ENCODE measurements around the gene PSMD14.
"Not testable (repeated sequence)": the region's sequence is repeated elsewhere in the genome, so short reads cannot be mapped to it uniquely, and the experiment has no call there.

The PSMD14 gene

DNA sequence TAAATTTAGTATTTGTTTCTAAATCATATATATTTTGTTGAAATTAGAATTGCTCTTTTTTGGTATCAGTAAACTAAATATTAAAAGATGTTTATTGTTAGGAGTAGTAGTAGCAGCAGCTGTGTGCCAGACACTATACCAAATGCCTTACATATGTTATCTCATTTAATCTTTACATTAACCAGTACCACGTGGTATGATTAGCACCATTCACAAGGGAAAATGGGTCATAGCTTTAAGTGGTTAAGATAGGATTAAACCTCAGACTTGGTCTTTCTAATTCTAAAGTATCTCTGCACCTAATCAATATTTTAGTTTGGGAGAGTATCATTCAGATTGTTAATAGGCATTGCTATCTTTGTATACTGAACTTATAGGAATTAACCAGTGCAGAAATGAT is 29.0 kb downstream of the PSMD14 start:
- ATAC-seq, result no peak

DNA sequence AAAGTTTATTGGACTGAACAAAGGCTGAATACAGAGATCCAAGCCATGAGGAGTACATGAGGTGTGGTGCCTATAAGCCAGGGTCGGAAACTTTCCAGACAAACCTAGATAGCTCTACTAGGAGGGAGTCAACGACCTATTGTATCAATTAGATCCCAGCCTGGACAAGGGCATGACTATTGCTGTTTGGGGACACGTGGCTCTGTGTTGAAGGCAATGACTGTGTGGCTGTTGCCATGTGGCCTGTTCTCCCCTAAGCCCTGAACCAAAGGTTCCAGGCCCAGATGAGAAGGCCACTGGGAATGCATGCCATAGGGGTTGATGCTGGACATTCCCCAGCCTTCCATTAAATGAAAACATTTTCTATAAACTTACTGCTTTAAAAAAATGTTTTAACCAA is 31.3 kb downstream of the PSMD14 start:
- ATAC-seq, result not testable (repeated sequence)

DNA sequence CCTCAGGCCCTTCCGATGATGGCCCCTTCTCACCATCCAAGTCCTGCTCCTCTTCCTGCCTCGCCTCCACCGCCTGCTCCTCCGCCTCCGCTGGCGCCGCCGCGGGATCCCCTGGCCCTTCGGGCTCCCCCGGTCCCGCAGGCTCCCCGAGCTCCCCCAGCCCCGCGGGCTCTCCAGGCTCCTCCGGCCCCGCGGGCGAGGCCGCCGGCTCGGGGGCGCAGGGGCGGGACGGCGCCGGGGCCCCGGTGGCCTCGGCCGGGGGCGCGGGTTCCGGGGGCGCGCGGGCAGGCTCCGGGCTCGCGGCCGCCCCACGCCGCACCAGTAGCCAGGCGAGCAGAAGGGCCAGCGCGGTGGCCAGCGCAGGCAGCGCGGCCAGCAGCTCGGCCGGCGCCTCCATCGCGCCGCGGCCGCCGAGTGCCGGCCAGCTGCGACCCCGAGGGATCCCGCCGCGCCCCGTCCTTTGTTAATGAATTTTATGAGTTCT is 32.7 kb downstream of the PSMD14 start:
- ATAC-seq, result not testable (repeated sequence)

DNA sequence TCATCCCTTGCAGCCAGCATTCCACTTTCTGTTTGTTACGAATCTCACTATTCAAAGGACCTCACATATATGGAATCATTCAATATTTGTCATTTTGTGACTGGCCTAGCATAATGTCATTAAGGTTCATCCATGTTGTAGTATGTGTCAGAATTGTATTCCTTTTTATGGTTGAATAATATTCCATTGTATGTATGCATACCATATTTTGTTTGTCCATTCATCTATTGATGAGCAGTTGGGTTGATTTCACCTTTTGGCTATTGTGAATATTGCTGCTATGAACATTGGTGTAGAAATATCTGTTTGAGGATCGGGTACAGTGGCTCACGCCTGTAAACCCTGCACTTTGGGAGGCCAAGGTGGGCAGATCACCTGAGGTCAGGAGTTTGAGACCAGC is 35.0 kb downstream of the PSMD14 start:
- ATAC-seq, result no peak

DNA sequence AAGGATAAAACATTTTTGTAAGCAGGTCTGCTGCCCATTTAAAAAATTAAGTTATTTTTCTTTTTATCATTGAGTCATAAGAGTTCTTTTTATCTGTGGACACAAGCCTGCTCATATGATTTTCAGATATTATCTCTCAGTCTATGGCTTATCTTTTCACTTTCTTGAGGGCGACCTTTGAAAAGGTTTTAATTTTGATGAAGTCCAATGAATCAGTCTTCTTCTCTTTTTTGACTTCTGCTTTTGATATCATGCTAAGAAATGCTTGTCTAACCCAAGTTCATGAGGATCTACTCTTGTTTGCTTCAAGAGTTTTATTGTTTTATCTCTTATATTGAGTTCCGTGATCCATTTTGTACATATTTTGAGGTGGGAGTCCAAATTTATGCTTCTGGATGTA is 36.5 kb downstream of the PSMD14 start:
- no peak for ATAC-seq

DNA sequence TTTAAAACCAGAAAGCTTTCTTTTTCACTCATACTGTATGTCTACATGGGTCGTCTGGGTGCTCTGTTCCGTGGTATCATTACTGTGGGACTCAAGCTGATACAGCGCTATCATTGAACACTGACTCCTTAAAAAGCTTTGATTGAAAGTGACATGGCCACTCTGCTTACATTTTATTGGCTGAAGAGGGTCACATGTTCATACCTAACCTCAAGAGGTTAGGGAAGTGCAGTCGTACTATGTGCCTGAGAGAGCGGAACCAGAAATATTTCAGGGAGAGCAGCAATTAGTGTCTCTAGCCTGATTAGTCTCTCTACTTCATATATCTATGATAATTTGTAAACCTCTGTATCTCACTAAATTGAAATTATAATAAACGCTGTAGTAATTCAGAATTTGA is 43.5 kb downstream of the PSMD14 start:
- no peak for ATAC-seq

DNA sequence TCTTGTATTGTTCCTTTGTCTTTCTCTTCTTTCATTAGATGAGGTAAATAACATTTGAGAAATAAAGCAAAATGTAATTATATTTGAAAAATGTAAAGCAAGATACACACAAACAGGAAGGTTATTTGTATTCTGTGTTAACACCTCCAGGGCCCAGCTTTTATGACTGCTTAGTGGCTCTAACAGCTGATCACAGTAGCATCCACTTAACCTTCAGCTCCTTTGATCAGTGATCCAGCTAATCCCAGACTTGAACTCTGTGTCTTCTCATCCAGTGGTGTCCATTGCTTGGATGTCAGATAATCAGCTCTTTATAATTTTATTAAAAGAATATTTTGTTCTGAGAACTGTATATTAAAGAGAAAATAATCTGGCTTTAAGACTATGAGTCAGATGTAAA is 44.5 kb downstream of the PSMD14 start:
- no peak for ATAC-seq

DNA sequence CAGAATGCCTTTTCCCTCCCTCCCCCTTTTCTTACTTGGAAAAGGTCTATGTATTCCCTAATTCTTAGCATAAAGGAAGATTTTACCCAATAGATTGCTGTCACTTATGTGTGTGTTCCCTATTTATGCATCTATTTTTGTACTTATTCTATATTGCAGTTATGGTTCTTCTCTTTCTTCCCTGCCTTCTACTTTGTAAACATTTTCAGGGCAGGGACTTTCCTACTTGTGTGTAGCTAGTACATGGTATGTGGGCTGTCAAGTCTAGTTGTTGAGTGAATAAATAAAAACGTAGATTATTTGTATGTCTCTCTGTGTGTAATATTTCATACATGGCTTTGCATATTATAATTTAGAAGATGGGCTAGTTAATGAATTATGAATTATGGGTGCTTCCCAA is 45.3 kb downstream of the PSMD14 start:
- ATAC-seq, result no peak

DNA sequence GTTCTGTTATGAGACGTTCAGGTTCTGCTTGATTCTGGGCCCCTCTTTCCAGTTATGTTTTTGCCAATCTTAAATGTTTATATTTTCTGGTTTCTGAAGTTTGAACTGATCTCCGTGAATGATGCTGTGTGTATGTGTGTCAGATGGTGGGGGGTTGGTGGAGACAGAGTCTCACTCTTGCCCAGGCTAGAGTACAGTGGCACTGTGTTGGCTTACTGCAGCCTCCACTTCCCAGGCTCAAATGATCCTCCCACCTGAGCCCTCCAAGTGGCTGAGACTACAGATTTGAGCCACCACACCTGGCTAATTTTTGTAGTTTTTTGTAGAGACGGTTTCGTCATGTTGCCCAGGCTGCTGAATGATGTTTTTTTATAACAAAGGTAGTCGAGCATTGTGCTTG is 45.9 kb downstream of the PSMD14 start:
- no peak for ATAC-seq

DNA sequence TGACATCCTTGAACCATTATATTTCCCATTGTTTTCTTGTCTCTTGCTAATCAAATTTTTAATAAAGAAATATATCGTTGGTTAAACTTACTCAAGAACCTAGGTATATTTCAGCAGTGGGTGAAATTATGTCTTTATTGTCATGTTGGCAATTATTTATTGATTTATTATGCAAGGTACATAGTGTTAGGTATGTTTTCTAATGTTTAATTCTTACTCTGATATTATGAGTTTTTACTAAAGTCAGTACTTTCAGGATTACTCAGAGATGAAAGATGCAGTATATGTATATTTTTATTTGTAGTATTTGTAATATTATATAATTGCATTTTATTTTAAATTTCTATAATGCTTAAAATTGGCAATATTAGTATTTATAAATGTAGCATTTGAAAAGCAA is 46.9 kb downstream of the PSMD14 start:
- no peak for ATAC-seq

DNA sequence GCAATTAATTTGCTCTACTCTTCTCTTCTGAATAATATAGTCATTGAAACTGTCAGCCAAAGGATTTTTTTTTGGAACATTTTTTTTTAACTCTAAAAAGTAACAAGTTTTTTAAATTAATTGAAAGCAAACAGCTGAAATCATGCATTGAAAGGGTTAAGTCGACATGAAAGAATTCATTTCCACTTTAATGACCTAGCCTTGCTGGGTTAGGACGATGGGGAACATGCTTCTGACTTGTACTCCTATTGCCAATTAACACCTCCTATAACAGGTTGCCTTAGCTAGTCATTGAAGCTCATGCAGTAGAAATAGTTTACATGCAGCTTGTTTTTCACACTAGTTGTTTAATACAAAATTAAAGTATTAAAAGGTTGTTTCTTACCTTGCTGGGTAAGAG is 47.8 kb downstream of the PSMD14 start:
- ATAC-seq, result no peak

DNA sequence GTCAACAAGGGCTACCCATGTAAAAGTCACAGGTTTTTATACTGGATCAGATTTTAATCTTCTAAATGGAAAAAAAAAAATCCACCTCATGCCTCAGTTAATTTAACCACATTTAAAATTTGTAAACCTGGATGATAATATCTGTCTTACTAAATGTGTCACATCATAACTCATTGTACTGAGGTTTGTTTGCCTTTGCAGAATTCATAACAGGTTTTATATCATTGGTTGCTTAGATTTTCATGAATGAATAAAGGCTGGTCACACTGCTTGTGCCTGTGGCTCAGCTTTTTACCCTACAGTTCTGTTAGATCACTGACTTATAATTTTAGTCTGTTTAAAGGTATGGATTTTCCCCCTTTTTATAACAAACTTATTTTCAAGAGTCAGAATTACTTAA is 48.9 kb downstream of the PSMD14 start:
- ATAC-seq, result peak; percentile 60 to 87

DNA sequence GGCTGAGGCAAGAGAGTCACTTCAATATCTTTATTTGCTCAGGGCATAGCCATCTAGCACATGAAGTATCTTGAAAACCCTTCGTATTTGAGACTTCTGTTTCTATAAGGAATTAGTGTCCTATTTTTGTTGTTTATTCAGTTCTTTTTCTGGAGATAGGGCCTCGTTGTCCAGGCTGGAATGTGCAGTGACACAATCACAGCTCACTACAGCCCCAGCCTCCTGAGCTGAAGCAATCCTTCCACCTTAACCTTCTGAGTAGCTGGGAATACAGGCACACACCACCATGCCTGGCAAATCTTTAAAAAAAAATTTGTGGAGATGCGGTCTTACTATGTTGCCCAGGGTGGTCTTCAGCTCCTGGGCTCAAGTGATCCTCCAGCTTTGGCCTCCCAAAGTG is 50.6 kb downstream of the PSMD14 start:
- no peak for ATAC-seq

DNA sequence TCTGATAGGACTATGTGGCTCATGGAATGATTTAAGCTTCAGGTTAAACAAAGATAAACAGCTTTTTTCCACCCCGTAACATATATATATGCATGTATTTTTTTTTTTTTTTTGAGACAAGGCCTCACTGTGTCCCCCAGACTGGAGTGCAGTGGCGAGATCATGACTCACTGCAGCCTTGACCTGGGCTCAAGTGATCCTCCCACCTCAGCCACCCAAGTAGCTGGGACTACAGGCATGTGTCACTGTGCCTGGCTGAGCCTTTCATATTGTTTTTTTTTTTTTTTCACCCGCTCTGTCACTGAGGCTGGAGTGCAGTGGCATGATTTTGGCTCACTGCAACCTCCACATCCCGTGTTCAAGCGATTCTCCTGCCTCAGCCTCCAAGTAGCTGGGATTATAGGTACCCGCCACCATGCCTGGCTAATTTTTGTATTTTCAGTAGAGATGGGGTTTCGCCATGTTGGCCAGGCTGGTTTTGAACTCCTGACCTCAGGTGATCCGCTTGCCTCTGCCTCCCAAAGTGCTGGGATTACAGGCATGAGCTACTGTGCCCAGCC is 52.0 kb downstream of the PSMD14 start:
- ATAC-seq, result not testable (repeated sequence)

DNA sequence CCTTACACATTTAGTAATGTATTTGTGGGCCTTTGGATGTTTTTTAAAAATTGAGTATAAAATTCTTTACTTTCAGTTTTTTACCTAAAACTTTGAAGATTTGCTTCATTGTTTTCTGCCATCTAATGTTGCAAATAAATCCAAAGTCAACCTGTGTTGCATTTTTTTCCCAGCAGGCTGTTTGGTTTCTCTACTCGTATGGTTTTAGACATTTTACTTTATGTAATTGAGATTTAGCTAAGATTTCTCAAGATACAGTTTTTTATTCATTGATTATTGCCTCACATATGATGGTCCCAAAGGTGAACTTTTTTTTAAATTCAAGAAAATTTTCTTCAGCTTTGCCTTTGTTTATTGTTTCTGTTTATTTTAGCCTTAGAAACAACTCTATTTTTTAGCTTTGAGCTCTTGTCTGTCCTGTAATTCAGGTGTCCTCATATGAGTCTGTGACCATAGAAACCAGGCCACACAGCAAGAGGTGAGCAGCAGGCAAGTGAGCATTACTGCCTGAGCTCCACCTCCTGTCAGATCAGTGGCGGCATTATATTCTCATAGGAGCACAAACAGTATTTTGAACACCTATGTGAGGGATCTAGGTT is 54.4 kb downstream of the PSMD14 start:
- ATAC-seq, result no peak

DNA sequence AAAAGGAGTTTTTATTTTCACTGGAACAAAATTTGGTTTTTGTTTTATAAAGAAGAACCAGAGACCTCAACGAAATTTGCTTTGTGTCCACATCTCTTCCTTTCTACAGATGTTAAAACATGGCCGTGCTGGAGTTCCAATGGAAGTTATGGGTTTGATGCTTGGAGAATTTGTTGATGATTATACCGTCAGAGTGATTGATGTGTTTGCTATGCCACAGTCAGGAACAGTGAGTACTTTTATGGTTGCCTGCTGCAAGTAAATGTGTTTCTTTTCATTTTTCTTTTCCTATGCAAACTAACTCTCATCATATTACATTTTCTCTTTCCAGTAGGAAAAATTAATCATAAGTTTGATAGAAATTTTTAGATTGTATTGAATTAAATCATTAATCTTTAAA is 59.5 kb downstream of the PSMD14 start:
- no peak for ATAC-seq

DNA sequence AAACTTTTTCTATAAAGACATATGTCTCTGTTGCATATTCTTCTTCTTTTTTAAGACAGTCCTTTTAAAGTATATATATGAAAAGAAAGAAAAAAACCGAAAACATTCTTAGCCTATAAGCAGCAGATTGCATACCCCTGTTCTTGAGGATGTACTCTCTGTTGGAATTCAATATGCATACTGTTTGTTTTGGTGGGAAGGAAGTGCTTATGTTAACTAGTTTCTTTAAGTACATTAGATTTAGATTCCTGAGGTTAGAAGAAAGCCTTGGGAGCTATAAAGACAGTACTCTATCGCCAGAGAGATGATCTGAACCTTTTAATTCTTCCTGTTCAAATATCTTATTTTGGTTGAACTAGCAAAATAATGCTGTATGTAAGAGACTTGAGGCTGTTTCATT is 61.1 kb downstream of the PSMD14 start:
- ATAC-seq, result no peak

DNA sequence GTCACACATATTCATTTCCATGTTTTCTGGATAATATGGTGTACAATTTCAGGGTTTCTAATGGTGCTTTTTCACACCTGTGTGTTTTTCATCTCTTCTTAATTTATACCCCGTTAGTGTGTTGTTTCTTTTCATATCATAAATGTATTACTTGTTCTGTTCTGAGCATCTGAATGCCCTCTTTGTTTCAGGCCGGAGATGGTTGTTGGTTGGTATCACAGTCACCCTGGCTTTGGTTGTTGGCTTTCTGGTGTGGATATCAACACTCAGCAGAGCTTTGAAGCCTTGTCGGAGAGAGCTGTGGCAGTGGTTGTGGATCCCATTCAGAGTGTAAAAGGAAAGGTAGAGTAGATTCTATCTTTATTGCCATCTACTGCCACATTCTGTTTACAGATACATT is 62.8 kb downstream of the PSMD14 start:
- ATAC-seq, result no peak

DNA sequence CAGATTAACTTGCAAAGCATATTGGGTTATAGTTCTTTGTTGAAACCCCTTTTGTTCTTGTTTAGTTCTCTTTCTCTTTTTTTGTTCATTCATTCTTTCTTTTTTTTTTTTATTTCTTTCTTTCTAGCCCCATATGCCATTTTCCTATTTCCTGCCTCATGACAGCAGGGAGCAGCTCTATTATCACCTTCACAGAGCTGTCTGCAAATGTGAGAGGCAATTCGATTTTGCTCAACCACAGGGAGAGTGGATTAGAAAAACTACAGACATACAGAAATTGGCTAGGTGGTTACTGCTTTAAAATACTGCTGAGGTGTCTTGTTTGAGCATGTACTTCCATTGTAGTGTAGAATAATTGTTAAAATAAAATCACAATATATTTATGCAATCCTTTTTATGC is 63.6 kb downstream of the PSMD14 start:
- no peak for ATAC-seq

DNA sequence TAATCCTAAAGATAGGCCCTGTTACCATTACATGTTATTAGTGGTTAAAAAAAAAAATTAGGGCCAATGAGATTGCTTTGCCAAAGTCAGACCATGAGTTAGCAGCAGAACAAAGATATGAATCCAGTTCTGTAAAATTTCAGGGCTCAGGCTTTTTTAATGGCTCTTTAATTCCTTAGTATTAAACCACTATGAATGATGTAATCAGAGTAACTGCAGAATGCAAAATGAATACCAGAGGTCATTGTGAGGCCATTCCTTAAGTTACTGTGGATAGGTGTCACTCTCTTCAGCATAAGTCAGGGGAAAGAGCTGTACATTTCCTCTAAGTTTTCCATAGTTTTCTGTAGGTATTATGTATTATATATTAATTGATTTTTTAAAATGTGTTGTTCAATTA is 65.7 kb downstream of the PSMD14 start:
- no peak for ATAC-seq

DNA sequence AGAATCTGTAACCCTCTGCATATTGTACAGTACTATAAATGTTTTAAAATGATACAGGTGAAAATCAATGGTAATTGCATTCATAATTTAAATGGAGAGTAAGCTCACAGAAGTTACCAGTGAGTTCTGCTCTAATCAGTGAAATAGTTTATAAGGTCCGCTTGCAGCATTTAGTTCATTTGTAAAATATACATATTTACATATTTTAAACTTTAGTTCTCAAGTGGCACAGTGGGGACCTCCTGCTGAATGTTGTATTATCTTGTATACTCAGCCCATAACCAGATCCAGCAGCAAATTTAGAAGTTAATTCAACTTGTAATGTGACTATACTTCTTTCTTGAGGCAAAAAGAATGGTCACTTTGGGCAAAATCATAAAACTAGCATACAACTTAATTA is 66.2 kb downstream of the PSMD14 start:
- no peak for ATAC-seq

DNA sequence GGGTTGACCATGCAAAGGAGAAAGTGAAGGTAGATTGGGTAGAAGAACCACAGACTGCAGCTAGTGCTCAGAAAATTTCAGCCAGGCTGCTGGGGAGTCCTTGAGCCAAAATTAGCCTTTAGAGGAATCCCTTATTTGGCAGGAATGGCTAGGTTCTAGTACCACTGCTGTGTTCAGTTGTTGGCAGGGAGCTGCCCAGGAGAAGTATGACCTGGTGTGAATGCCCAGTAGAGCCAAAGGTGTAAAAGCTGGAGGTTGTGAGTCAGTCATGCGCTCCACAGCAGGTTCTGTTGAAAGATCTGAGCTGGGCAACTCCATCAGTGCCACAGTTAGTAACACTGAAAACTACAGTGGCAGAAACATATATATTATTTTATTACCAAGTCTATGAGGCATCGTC is 71.5 kb downstream of the PSMD14 start:
- ATAC-seq, result no peak

DNA sequence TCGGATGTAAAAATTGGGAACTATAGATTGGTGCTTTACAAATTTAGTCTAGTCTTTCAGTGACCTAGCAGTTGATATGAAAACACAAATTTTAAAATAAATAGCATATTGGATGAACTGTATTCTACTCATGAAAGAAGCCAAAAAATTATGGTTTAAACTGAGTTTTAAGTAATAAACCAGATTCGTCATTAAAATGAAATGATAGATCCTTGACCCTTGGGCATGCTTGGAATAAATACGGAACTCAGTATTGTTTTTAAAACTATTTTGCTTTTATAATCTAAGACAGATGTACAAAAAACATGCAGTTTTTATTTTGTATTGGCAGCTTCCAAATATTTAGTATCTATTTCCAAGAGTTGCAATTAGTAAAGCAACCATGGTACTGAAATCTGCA is 73.3 kb downstream of the PSMD14 start:
- ATAC-seq, result no peak

DNA sequence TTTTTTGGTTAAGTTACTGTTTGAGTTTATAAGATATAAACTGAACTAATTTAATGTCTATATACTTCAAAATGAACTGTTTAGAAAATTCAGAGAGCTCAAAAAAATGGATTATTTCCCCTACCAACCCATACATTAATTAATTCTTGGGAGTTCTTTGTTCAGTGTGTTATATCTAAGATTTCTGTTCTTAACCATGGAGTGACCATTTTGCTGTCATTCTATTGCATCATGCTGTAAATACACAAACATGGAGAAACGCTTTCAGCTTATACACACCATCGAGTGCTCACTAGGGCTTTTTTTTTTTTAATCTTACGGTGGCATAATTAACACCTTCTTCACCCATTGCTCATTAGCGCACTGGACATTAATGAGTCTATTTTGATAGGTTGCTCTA is 74.5 kb downstream of the PSMD14 start:
- no peak for ATAC-seq

DNA sequence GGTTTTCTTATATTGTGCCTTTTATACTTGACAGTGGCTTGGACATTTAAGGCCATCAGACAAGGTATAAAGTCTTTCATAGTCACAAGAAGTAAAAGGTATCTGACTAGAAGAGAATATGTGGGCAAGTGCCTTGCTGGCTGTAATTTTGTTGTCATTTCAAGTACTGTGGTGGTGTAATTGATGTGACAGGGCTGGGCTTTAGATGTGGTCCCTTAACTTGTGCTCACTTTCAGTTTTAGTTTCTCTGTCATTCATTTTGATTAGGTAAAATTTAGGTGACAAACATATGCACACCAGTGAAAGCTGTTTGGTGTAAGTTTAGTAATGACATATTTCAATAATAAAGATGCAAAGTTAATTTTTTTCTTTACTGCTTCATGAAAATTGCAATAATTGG is 76.6 kb downstream of the PSMD14 start:
- peak; percentile 79 to 94 for ATAC-seq
